NB4 (cell line): ENCODE measurements around the gene LIG3.

Experiments
- CTCF ChIP-seq: IDR thresholded peaks from one replicate; pipeline ENCODE4 v1.5.1; 2012; ENCODE audit warnings: low read depth, low read length
- POLR2A ChIP-seq: IDR thresholded peaks from 2 replicates; pipeline ENCODE4 v1.6.1; 2011; ENCODE audit warnings: mild to moderate bottlenecking; ENCODE audit not compliant: insufficient read length; ENCODE audit errors: extremely low read depth

- TF ChIP-seq POLR2A (no peak), CTCF (no peak)
Observed at GRCh38 chr17:35051579-35052240, 71.4 kb downstream of the LIG3 start.
